PC-3 (cell line): ENCODE results near the gene PRPF6.

ENCODE experiments used
- CTCF ChIP-seq: fragments of 300-600 bp; sonication (generic); conservative IDR thresholded peaks from 2 replicates; pipeline ENCODE4 v1.5.1; 2017; ENCODE audit warnings: antibody characterized with exemption, low read depth, mild to moderate bottlenecking, low read length
- EZH2 ChIP-seq: fragments of 300-600 bp; sonication (generic); IDR thresholded peaks from one replicate; pipeline ENCODE4 v1.6.1; 2017; ENCODE audit warnings: antibody characterized with exemption, mild to moderate bottlenecking, low read length; ENCODE audit not compliant: unreplicated experiment

- TF ChIP-seq CTCF (no peak), EZH2 (no peak)
Measured at GRCh38 chr20:64077541-64077875, 96.6 kb downstream of the PRPF6 start.
